ENCODE measurements around the gene C12orf75. TPM values are rescaled to one million over a fixed set of nuclear protein-coding genes. Genes with fewer than 3 reads are reported as not detected.
A peak's percentile ranks its signal among the peaks of the same experiment; 100 is the strongest.
"Not testable (repeated sequence)": the region's sequence is repeated elsewhere in the genome, so short reads cannot be mapped to it uniquely, and the experiment has no call there.

C12orf75 gene
- total RNA-seq, 1 experiment from 2014 or later, result 335 TPM

DNA sequence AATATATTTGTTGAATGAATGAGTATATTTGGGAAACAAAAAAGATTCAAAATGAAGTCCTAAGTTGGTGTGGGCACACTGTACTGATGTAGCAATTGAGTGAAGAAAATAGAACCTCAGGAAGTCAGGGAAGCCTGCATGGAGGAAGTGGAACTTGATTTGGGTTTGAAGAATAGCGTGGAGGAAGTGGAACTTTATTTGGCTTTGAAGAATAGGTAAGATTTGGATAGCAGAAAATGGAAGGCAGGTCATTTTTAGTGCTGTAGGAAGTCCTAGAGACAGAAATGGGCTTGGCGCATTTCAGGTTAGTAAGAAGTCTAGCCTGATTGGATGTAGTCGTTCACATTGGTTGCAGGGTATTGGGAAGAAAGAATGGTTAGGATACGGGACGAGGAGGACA is 5.4 kb downstream of the C12orf75 start:
- no peak for DNase-seq (ENCODE audit: low spot score)

DNA sequence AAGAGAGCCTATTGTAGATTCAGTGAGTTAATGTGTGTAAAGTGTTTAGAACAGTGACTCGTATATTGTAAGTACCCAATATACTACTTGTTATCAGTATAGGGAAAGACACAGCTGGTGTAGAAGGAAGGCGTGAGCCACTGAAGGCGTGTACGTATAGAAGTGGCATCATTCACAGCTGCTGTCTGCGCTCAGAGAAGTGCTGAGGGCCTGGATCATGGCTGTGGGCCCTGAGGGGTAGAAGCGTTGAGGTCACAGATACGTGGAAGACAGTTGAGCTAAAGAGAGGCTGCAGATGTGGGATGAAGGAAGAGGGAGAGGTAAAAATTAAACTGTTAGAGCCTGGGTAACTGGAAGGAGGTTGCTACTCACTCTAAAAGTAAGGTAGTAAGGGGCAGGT is 5.9 kb downstream of the C12orf75 start:
- no peak for DNase-seq (ENCODE audit: low spot score)

DNA sequence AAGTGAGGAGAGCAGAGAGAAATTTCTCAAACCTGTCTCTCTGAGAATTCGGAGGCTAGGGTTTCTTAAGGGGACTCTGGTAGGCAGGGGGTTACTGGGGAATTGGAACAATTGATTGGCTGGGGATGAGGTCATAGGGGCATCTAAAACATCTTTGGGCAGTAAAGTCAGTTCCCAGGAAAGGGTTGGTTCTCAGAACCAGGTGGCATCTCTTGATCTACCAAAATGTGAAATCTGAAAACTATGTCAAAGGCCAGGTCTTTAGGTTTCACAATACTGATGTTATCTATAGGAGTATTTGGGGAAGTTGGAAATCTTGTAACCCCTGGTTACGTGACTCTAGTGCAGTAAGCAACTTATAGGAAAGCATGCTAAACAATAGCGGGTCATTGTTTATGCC is 6.9 kb downstream of the C12orf75 start:
- no peak for DNase-seq (ENCODE audit: low spot score)

DNA sequence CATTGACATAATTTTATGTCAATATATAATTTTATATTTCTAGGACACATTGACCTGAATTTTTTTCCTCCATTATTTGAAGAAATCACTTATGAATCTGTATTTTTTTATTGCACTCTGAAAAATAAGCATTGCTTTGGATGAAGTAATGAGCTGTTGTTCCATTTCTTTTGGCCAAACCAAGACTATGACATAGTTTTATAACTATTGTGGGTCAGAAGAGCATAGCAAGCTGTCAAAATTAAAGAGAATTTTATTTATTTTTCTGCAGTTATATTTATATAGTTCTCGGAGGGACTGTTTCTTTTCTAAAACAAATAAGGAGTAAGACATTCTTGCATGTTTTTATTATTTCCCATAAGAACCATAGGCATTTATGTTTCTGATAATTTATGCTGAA is 8.5 kb downstream of the C12orf75 start:
- no peak for DNase-seq (ENCODE audit: low spot score)

DNA sequence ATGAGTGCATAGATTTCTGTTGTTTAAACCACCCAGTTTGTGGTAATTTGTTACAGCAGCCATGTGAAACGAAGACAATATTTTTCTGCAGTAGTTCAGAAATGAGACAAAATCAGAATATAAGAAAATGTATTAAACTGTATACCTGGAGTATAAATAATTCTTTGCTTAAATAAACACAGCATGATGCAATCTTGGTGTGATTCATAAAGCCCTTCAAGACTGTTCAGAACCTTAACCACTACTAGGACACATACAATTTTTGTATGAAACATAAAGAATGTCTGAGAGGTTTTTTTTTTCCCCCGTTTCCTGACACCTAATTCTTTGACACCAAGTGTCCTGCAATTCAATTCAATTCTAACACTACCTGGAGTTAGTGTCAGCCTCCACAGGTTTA is 10.5 kb downstream of the C12orf75 start:
- DNase-seq (ENCODE audit: low spot score), result no peak

DNA sequence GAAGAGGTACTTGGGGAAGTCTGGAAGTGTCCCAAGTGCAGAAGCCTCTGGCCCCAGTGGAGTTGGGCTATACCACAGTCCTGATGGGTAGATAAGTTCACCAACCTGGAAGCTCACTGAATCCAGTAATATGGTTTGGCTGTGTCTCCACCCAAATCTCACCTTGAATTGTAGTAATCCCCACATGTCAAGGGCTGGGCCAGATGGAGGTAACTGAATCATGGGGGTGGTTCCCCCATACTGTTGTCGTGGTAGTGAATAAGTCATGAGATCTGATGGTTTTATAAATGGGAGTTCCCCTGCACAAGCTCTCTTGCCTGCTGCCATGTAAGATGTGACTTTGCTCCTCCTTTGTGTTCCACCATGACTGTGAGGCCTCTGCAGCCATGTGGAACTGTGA is 11.1 kb downstream of the C12orf75 start:
- not testable (repeated sequence) for DNase-seq (ENCODE audit: low spot score)

DNA sequence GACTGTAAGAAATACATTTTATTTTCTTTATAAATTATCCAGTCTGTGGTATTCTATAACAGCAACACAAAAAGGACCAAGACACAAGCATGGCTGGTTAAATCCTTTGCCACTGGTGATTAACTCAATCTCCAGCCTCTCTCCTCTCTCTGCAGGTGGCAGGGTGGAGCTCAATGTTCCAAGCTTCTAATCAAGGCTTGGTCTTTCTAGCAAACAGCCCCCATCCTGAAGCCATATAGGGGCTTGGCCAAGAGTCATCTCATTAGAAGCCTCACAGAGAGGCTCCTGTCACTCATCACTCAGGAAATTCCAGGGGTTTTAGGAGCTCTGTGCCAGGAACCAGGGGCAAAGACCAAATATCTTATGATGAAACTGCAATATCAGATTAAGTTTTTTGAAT is 12.0 kb downstream of the C12orf75 start:
- DNase-seq (ENCODE audit: low spot score), result no peak

DNA sequence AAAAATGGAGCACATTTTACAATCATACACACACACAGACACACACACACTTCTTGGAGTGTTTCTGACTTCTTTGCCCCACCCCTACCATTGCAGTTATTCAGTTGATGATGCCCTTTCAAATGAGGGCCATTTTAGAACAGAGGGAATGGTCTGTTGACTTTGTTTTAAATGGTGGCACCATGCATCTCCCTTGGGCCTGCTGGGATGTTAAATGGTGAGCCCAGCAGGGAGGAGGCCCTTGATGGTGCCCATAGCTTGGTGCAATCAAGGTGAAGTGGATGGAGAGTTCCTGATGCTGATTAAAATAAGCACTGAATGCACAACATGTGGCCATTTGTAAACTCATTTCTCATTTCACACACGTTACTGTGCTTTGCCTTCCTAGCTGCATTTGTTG is 13.3 kb downstream of the C12orf75 start:
- DNase-seq (ENCODE audit: low spot score), result no peak

DNA sequence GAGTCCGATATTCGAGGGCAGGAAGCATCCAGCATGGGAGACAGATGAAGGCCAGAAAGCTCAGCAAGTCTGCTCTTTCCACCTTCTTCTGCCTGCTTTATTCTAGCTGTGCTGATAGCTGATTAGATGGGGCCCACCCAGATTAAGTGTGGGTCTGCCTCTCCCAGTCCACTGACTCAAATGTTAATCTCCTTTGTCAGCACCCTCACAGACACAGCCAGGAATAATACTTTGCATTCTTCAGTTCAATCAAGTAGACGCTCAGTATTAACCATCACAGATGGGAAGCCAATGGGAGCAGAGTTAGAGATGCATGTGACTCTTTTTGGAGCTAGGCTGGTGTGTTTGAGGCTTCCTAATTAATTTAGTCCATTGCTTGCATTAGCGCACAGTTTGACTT is 17.0 kb downstream of the C12orf75 start:
- DNase-seq (ENCODE audit: low spot score), result no peak

DNA sequence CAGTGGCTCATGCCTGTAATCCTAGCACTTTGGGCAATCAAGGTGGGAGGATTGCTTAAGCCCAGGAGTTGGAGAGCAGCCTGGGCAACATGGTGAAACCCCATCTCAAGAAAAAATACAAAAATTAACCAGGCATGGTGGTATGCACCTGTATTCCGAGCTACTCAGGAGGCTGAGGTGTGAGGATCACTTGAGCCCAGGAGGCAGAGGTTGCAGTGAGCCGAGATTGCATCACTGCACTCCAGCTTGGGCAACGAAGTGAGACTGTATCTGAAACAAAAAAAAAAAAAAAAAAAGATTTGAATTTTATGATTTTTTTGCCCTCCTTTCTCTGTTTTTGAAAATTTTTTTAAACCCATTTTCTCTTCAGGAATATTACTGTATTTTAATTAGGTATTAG is 17.7 kb downstream of the C12orf75 start:
- no peak for DNase-seq (ENCODE audit: low spot score)

DNA sequence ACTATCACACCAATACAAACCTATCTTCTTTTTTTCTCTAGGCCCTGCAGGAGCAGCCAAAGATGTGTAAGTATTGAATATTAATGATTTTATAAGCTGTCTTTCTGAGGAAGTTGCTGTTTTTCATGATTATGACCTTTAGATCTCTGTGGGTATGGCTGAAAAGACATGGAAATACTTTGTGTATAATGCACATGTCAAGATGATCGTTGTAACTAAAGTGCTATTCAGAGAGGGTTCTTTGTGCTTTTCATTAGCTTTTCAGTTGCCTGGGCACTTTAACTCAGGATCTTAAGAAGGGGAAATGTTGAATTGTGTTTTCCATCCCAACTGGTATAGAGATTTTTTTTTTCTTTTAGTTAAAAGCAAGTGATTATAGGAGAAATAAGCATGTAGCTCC is 18.1 kb downstream of the C12orf75 start:
- no peak for DNase-seq (ENCODE audit: low spot score)

DNA sequence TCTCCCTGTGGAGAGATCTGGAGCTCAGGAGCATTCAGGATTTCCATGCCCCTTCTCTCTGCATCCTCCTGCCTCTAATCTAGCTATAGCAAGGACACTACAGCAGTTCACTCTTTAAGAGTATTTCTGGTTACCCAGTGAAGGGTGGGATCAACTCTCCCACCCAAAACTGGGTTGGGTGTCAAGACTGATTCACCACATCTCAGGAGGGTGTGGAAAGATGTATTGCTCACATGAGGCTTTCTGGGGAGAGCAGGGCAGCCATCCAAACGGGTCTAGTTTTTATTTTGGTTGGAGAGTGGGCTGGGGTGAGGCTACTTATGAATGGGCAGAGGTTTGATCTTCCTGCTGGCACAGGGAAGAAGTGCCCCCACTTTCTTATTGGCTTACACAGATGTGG is 18.6 kb downstream of the C12orf75 start:
- no peak for DNase-seq (ENCODE audit: low spot score)

DNA sequence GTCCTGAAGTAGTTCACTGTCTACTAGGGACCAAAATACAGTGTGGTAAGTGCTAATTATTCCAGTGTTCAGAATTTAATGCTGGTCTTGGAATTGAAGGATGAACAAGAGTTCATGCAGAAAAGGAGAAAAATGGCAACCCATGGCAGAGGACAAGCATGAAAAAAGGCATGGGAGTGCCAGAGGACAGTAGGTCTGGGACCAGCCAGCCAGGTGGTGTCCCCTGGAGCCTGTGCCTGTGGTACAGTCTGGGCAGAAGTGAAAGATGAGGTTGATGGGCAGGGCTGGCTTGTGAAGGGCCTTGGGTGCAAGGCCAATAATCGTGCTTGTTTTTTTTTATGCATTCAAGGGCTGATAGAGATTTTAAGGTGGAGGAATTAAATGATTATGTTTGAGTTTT is 21.0 kb downstream of the C12orf75 start:
- no peak for DNase-seq (ENCODE audit: low spot score)

DNA sequence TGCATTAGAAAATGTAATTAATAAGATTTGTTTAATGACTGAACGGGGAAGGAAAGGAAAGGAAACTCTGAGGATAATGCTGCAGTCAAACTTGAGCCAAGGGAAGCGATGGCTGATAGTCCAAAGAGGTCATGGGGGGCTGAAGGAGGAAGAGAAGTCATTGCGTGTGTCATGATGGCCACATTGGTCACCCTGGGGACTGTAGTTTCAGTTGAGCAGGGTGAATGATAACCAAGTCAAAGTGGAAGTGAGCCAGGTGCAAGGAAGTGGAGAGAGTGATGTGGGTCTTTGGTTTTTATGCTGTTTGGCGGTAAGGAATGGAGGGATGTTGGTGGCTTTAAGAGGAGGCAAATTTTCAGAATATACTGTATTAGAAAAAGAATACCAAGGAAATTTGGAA is 21.6 kb downstream of the C12orf75 start:
- DNase-seq (ENCODE audit: low spot score), result no peak

DNA sequence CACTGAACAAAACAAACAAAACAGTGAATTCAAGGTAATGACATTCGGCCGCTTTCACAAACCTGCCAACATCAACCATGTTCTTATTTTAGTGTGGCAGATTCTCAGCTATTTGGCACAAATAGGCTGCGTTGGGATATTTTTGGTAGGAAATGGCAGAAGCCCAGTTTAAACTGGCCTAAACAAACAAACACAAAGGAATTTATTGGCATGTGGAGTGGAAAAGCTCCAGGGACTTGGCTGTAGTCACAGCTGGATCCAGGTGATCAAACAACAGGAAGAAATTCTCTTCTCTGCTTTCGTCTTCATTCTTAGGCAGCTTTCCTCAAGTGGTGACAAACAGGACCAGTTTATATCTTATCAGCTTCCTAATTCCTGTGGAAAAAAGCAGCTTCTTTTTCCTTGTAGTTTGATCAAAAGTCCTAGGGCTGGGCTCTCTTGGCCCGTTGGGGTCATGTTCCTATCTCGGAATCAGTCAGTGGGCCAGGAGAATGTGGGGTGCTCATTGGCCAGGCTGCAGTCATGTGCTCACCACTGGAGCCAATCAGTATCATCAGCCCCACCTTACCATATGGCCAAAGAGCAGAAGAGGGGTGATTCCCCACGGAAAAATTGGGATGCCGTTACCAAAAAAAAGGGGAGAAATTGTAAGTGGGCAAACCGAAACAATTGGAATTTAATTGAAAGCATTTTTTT is 22.6 kb downstream of the C12orf75 start:
- peak; percentile 23 for DNase-seq (ENCODE audit: low spot score)

DNA sequence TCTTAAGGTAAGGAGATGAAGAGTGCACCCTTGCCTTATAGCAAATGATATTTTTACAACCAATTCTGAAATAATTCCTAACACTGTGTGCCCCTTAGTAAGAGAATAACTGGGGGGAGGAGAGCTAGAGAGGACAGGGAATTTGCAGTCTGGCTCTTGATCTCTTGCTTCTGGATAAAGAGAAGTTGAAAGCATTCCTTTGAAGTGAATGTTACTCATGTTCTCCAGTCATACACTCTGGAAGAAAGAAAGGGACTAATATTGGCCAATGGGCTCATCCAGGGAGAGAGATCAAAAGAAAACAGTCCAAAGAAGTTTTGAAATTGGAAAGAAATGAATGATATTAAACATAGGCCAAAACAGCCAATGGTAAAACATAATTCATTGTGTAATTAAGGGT is 25.3 kb downstream of the C12orf75 start:
- DNase-seq (ENCODE audit: low spot score), result peak; percentile 41

DNA sequence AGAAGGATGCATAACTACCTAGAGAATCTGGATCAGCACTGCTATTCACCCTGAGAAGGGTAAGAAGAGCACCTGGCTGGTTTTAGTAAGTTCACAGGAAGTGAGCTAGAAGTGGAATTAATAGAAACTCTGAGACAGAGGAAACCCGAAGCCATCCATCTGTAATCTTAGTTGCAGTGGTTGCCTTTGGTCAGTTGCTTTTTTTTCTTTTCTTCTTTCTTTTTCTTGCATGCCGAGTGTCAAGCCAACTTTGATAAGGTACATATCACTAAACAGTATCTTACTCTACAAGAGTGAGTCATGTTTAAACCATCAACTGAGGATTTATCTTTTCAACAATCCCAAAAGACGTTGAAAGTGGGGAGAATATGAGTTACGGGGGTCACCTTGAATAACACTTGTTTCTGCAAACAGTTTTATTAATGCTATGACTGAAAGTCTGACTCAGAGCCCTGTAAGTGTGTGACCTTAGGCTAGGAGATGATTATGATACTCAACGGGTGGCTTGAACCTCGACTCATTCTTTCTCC is 26.7 kb downstream of the C12orf75 start:
- DNase-seq (ENCODE audit: low spot score), result peak; percentile 90

DNA sequence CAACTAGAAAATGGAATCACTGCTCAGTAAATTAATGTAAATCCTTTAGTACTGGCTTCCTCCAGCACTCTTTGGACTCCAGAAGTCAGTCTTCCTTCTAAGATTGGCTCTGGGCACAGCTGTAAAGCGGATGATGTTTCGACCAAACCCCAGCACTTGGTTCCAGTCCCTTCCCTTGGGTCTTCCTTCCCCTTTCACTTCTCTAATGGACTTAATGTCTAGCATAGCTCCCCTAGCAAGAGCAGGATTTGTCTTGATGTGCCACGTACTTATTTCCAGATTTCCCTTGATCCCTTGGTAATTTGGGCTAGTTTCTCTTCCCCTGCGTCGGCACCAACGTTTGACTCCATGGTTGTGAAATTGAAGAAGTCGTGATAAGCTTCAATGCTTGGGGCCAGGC is 28.3 kb downstream of the C12orf75 start:
- no peak for DNase-seq (ENCODE audit: low spot score)

DNA sequence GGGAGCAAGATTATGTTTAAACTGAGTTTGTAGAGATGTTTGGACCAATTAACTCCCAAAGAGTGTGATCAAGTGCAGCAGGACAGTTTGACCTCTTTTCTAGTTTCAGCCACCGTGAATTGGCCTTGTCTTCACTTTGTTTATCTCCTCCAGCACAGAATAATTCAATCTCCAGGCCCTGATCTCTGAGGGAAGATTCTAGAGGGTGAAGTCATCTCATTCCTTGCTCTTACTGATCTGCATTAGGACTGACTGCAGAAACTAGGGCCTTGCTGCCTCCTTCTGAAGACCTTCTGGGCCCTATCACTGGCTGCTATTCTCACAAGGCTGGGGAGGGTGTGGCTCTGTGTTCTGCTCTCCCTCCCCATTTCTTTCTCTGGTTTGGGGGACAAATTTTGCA is 29.4 kb downstream of the C12orf75 start:
- no peak for DNase-seq (ENCODE audit: low spot score)

DNA sequence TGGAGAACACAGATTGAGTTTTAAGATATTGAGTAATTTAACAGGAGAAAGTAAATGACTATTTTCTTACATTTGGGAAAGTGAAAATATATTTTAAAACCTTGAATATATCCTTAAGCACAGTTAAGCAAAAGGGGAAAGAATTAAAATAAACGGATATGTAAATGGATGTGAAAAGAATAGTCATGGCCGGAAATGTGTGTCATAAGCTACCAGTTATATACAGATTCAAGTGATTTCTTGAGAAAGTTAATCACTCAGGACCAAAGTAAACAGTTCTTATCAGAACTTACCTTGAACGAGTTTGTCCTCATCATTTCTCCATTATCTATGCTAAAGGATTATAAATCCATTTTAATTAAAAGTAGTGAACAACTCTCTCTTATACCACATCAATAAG is 33.4 kb downstream of the C12orf75 start:
- DNase-seq (ENCODE audit: low spot score), result no peak

DNA sequence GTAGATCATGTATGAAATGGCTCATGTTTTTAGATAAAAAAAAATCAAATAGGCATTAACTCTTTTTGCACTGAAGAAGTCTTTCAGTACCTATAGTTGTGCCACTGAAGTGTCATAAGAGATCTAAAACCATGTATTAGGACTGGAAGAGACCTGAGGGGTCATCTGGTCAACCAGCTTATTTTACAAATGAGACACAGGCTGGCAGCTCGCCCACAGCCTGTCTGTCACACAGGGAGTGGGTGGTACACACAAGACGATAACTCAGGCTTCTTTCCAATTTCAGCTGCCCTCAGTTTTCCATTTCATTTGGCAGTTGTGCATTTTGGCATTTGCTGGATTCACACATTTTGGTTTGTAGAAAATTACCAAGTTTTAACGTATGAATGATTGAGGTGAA is 34.7 kb downstream of the C12orf75 start:
- DNase-seq (ENCODE audit: low spot score), result no peak

DNA sequence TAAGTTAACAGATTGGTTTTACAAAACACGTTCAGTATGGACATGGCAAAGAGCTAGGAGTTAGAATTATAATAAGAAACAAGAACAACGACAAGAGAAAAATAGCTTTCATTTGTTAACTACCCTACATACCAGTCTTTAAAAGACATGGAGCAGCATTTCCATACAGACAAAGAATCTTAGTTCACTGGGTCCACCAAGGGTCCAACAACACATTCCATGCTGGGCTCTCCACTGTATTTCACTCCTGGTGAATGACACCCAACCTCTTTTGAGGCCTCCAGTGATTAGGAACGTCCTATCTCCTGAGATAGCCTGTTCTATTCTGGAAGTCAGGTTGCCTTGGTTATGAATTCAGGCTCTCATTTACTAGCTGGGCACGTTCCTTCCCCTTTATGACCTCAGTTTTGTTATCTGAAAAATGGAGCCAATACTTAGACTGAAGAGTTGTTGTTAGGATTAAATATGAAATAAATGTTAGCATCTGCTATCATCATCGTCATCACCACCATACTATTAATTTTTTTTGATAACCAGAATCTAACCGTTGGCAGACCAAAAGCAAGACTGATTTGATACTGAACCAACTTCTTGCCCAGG is 37.7 kb downstream of the C12orf75 start:
- no peak for DNase-seq (ENCODE audit: low spot score)

DNA sequence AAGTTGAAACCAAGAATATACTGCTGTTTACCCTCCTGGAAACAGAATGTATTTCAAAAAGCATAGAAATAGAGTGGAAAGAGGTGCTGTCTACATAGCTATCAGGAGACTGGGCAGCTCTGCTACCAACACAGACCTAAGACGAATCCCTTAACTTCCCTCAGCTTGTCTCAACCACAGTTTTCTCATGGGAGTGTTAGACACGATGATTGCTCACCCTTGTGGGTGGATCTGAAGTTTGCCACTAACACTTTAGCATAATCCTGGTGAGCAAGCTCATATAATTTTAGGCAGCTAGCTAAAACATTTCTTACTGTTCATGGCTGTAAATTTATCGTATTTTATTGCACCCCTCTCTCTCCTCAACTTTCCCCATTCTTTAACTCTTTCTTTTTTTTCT is 38.5 kb downstream of the C12orf75 start:
- no peak for DNase-seq (ENCODE audit: low spot score)

DNA sequence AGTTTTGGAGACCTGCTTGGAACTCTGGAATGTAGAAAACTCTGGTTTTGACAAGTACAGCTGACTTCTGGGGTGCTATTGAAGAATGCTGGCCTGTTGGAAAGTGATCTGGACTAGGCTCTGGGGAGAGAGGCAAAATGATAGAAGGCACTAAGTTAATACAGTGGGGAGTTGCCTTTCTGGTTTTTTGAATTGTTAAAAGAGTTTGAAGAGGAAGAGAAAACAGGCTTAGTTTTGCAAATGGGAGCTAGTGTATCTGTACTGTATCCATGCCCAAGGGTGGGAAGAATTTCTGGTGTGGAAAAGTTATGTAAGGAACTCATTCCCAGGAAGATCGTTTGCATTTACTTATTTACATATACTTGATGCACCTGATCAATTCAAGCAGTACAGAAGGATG is 43.8 kb downstream of the C12orf75 start:
- no peak for DNase-seq (ENCODE audit: low spot score)

All from A172 (cell line).